Measurements from ENCODE around the gene SUPT3H. TPM values are rescaled to one million over a fixed set of nuclear protein-coding genes. Genes with fewer than 3 reads are reported as not detected.
"Not testable (repeated sequence)": the region's sequence is repeated elsewhere in the genome, so short reads cannot be mapped to it uniquely, and the experiment has no call there.

Gene SUPT3H
- total RNA-seq, 3 donors from 2014 or later (not counting 1 experiment from before 2014, with no cell fraction given) = 7.3 to 10.9 (median 9.9) TPM

DNA sequence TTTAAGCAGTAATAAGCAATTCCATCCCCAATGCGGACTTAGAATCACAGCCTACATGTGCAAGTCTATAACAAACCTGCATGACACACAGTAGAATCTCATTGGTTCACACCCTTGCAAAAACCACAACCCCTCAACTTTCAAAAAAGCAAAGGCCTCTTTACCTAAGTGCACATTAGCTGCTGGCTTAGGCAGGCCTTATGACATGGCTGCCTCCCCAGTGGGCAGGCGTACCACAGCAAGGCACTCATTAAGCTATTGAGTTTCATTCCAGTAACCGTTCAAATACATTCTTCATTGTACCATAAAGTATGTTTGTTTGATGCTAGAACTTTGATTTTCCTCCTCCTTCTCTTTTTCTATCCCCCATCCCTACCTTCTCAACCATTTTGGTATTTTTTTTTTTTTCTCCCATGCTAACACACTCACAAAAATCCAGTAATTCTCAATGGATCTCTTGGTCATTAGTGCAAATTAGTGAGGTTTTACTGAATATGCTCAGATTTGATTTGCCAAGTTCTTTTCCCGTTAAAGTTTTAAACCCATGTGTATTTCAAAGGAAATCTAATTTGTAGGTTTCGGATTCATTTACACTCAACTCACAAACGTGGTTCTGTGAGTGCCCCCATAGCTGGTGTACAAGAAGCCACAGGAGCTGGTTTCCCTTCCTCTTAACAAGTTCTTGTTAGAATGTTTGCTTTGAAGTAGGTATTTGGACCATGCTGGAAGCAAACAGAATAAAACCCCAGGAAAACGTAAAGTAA, 510.0 kb downstream of the SUPT3H start:
- H3K27me3 ChIP-seq (ENCODE audit: control insufficient read depth, insufficient read depth, low read length) = no peaks in the 10 kb centered on the region
- no peaks in the 10 kb centered on the region for H3K4me1 ChIP-seq (ENCODE audit: control insufficient read depth, insufficient read depth, low read length)
- peaks cover 4 to 18% of the 10 kb centered on the region in 2 donors for H3K4me1 Mint-ChIP-seq
- no peaks in the 10 kb centered on the region for H3K27me3 Mint-ChIP-seq (ENCODE audit: low read depth in 2 of 2)
- H3K9me3 ChIP-seq (ENCODE audit: control insufficient read depth, insufficient read depth, low read length) = peaks cover 7% of the 10 kb centered on the region
- H3K4me3 Mint-ChIP-seq = no peak overlapping the region
- no peak overlapping the region for H3K4me3 ChIP-seq (ENCODE audit: low read length)
- H3K27ac Mint-ChIP-seq = no peak overlapping the region
- H3K9me3 Mint-ChIP-seq = peaks cover 4% of the 10 kb centered on the region in 2 donors
- DNase-seq (no peak), ATAC-seq (no peak)
- no peak for TF ChIP-seq CTCF (IDR thresholded peaks at IDR 0.05)
- intact Hi-C loops (cut with micrococcal nuclease) = no loop called here
- H3K36me3 Mint-ChIP-seq = peaks cover 13% of the 10 kb centered on the region
- H3K36me3 ChIP-seq (ENCODE audit: control insufficient read depth, insufficient read depth, low read length) = no peaks in the 10 kb centered on the region
- WGBS (ENCODE audit: insufficient coverage) = 89% methylated on average over 3 of the region's 7 CpGs
- no peak overlapping the region for H3K27ac ChIP-seq (ENCODE audit: low read length)

DNA sequence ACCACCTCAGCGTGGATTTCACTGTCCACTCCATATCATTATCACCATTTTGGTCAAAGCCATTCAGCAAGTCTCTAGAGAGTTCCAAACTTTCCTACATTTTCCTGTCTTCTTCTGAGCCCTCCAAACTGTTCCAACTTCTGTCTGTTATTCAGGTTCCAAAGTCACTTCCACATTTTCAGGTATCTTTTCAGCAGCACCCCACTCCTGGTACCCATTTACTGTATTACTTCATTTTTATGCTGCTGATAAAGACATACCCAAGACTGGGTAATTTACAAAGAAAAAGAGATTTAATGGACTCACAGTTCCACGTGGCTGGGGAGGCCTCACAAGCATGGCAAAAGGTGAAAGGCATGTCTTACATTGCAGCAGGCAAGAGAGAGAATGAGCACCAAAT, 512.5 kb downstream of the SUPT3H start:
- DNase-seq; H3K4me1 ChIP-seq (ENCODE audit: control insufficient read depth, insufficient read depth, low read length); intact Hi-C loops (cut with micrococcal nuclease); H3K27me3 Mint-ChIP-seq (ENCODE audit: low read depth in 2 of 2); ATAC-seq; H3K27ac Mint-ChIP-seq; H3K4me3 Mint-ChIP-seq; H3K36me3 ChIP-seq (ENCODE audit: control insufficient read depth, insufficient read depth, low read length); H3K9me3 Mint-ChIP-seq; H3K9me3 ChIP-seq (ENCODE audit: control insufficient read depth, insufficient read depth, low read length); H3K27ac ChIP-seq (ENCODE audit: low read length); H3K27me3 ChIP-seq (ENCODE audit: control insufficient read depth, insufficient read depth, low read length); H3K4me3 ChIP-seq (ENCODE audit: low read length): not testable (repeated sequence)
- Mint-ChIP-seq H3K36me3 (peaks cover 13% of the 10 kb centered on the region), H3K4me1 (peaks cover 4 to 18% of the 10 kb centered on the region in 2 donors)
- WGBS (ENCODE audit: insufficient coverage) = 77% methylated on average over 2 of the region's 2 CpGs

DNA sequence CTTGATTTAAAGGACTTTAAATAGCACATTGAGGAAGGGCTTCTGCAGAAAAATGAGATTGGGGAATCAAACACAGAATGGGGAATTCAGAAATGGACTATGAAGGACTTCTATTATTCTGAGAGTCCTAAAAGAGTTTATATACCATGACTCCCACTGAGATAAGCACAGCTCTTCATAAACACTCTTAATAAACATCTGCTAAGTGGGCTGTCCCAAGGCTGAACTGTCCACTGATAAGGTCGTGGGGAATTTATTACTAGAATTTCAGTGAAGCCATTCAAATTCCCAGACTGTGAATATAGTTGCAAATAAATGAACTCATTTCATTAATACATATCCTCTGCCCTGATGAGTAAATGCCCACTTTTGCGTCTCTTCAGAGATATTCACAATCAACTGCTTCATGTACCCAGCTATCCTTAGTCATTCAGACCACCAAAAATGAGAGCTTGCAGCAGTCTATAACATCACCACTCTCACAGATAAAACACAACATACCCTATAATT, 517.8 kb downstream of the SUPT3H start:
- 83% methylated on average over 2 of the region's 2 CpGs for WGBS (ENCODE audit: insufficient coverage)
- Mint-ChIP-seq H3K4me1 (peaks cover 0 to 5% of the 10 kb centered on the region in 2 donors), H3K9me3 (peaks cover under 1% of the 10 kb centered on the region in 2 donors), H3K27ac (no peak overlapping the region), H3K36me3 (peaks cover 2% of the 10 kb centered on the region), H3K4me3 (no peak overlapping the region), H3K27me3 (ENCODE audit: low read depth in 2 of 2) (no peaks in the 10 kb centered on the region)
- Histone ChIP-seq H3K36me3 (ENCODE audit: control insufficient read depth, insufficient read depth, low read length) (no peaks in the 10 kb centered on the region), H3K9me3 (ENCODE audit: control insufficient read depth, insufficient read depth, low read length) (peaks cover under 1% of the 10 kb centered on the region), H3K27me3 (ENCODE audit: control insufficient read depth, insufficient read depth, low read length) (no peaks in the 10 kb centered on the region), H3K27ac (ENCODE audit: low read length) (no peak overlapping the region), H3K4me3 (ENCODE audit: low read length) (no peak overlapping the region), H3K4me1 (ENCODE audit: control insufficient read depth, insufficient read depth, low read length) (no peaks in the 10 kb centered on the region)
- DNase-seq (no peak), ATAC-seq (no peak)
- intact Hi-C loops (cut with micrococcal nuclease) = no loop called here
- TF ChIP-seq CTCF (IDR thresholded peaks at IDR 0.05) = no peak

- H3K36me3 ChIP-seq (ENCODE audit: control insufficient read depth, insufficient read depth, low read length) = no peaks in the 10 kb centered on the region
- no peak overlapping the region for H3K4me3 ChIP-seq (ENCODE audit: low read length)
- peak in 1 of 2 donors; percentile 27 for DNase-seq
- H3K27me3 ChIP-seq (ENCODE audit: control insufficient read depth, insufficient read depth, low read length) = no peaks in the 10 kb centered on the region
- H3K9me3 ChIP-seq (ENCODE audit: control insufficient read depth, insufficient read depth, low read length) = no peaks in the 10 kb centered on the region
- H3K27ac Mint-ChIP-seq = no peak overlapping the region
- intact Hi-C loops (cut with micrococcal nuclease) = no loop called here
- no peak for ATAC-seq
- no peaks in the 10 kb centered on the region for H3K36me3 Mint-ChIP-seq
- H3K9me3 Mint-ChIP-seq = no peaks in the 10 kb centered on the region
- H3K4me1 ChIP-seq (ENCODE audit: control insufficient read depth, insufficient read depth, low read length) = no peaks in the 10 kb centered on the region
- no peak overlapping the region for H3K27ac ChIP-seq (ENCODE audit: low read length)
- peaks cover 0 to 5% of the 10 kb centered on the region in 2 donors for H3K4me1 Mint-ChIP-seq
- no peak overlapping the region for H3K4me3 Mint-ChIP-seq
- no peaks in the 10 kb centered on the region for H3K27me3 Mint-ChIP-seq (ENCODE audit: low read depth in 2 of 2)
- TF ChIP-seq CTCF (IDR thresholded peaks at IDR 0.05) = no peak
These were observed 518.7 kb downstream of the SUPT3H start for GRCh38 chr6:44858998-44859397.
